Tibial nerve (tissue), 4 donors: Measurements from ENCODE around the gene FAM193B.

Experiments used
- CTCF ChIP-seq, 5 experiments: fragments of 200-600 bp in 3 of 5; fragments of 450-650 bp in 2 of 5; sonication (generic) in 3 of 5; IDR thresholded peaks; one replicate each; pipeline ENCODE4 v1.5.1; 2016 to 2019; ENCODE audit warnings: antibody characterized with exemption in 5 of 5, mild to moderate bottlenecking in 3 of 5, moderate library complexity in 2 of 5
- EP300 ChIP-seq, 2 donors: sonication (generic); formaldehyde crosslinking; IDR thresholded peaks; one replicate each; pipeline ENCODE4 v1.6.1; 2017; ENCODE audit warnings: antibody characterized with exemption in 2 of 2, mild to moderate bottlenecking in 1 of 2
- POLR2A ChIP-seq, 2 donors: fragments of 450-650 bp; IDR thresholded peaks; one replicate each; pipeline ENCODE4 v1.6.1; 2017; ENCODE audit warnings: antibody characterized with exemption in 2 of 2, mild to moderate bottlenecking in 2 of 2, moderate library complexity in 2 of 2

DNA sequence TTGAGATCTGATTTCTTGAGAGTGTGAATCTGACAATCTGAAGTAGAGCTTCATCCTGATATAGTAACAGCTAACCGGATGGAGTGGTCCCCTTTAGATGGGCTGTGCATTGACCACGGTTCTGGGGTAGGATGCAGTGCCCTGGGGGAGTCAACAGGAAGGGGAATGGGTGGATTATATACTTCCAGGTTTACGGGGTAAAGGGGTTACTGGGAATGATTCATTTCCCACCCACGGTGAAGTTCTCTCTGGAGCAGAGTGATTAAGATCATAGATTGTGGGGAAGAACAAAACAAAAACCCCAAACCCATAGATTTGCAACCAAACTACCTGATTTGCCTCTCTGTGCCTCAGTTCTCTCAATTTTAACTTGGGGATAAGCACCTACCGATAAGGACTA is 44.1 kb upstream of the FAM193B start:
- no peak for TF ChIP-seq POLR2A (IDR thresholded peaks at IDR 0.05)
- TF ChIP-seq CTCF (IDR thresholded peaks at IDR 0.05): no peak
- TF ChIP-seq EP300 (IDR thresholded peaks at IDR 0.05): no peak
